DMS53 (cell line): Measurements from ENCODE around the gene CLIC1.
"Not testable (repeated sequence)": the region's sequence is repeated elsewhere in the genome, so short reads cannot be mapped to it uniquely, and the experiment has no call there.

Source experiments
- DNase-seq: peaks from one replicate; lab custom pipeline; 2025; lab: John Stamatoyannopoulos, UW

The CLIC1 gene

DNA sequence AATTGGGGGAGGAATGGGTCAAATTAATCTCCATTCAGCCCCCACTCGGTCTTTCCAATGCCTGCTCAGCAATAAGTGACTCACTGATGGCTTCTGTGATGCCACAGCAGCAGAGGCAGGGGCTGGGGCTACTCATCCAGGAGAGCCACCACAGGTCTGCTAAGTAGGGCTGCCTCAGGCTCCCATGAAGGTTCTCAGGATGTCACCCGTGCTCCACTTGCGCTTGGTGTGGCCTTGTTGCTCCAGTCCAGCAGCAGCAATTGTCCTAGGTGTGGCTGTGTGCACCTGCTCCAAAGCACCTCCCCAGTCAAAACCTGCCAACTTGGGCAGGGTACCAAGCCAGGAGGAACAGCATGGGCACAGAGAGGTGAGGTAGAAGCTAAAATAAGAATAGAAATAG lies 14.2 kb downstream of the CLIC1 start:
- no peak for DNase-seq

DNA sequence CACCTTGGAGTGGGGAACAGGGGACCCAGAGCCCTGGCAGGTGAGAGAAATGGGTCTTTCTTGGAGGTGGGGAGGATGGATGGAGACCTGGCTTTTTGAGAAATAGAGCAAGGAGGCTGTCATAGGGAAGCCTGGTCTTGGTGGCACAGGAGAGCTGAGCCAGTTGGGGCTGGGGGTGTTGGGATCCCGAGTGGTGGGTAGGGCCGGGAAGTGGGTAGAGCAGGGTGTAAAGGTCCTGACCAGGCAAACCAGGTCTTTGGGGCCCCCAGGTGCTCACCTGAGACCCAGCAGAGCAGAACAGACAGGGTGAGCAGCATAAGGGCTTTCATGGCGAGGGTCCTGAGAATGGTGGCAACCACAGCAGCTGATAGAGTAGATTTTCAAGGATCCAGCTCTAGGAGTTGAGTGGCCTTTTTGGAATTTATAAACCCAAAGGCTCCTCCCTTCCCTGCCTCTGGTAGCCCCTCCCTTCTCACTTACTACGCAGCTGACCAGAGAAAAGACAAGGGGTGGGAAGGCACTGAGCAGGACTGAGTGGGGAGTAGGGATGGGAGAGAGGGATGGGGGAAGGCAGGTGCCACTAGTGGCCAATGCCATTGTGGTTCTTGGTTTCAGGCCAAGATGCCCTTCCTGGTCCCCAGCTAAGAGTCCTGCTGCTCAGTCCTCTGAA lies 14.8 kb downstream of the CLIC1 start, which contains the start of gene LY6G6C:
TSS of gene LY6G6C (minus strand) at position 396 of the 670 bp plus-strand sequence. CDS start at position 329, 67 bp downstream.
- no peak for DNase-seq

GRCh38 chr6:31720196-31720770 lies 16.0 kb downstream of the CLIC1 start:
- no peak for DNase-seq

DNA sequence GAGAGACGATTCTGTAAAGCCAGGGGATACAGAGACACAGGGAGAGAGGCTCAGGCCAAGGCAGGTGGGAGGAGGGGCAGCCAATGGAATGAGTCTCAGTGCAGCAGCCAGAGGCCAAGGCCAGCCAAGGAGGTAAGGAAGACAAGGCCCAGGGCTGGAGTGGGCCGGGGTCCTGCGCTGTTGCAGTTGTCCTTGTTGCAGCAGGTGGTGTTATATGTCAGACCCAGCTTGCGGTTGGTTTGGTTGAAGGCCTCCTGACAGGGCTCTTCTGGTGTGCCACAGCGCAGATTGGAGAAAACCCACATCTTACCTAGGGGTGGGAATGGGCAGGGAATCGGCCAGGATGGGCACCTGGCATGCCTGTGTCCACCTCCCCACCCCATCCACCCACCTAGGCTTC lies 17.3 kb downstream of the CLIC1 start:
- DNase-seq: no peak

- peak; percentile 93 for DNase-seq
These were observed 18.1 kb downstream of the CLIC1 start for GRCh38 chr6:31718265-31718664.

- peak; percentile 34 for DNase-seq
These were observed 18.7 kb downstream of the CLIC1 start for GRCh38 chr6:31717499-31718222.

GRCh38 chr6:31715022-31715958 lies 21.0 kb downstream of the CLIC1 start, which contains the start of gene LY6G6D:
LY6G6D (plus strand) TSS chr6:31715348; CDS start chr6:31715356, 8 bp downstream.
- no peak for DNase-seq

DNA sequence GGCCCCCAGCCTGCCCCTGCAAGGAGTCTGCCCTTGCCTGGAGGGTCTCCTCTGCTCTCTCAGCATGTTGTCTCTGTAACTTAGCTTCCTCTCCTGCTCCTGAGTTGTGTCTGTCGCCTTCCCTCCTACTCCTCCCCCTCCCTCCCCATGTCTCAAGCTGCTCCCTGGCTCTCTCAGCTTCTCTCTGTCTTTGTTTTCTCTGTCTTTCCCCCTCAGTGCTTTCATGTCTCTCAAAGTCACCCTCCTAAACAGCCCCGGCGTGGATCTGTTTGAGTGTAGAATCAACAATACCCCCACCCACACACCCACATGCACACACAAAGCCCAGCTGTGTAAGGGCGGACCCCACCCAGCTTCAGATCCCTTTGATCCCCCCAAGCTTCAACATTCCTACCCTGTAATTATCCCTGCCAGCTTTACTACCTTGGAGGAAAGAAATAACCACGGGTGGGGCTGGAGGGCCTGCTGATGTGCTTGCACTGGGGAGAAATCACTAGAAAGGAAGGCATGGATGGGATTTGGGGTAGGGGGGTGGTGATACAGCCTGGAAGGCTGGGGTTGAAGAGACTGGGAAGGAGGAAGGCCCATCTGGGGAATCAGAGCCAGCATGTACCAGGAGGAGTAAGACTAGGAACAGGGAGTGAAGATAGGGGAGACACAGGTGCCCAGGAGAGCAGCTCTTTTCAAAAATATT lies 22.2 kb downstream of the CLIC1 start:
- DNase-seq: no peak

DNA sequence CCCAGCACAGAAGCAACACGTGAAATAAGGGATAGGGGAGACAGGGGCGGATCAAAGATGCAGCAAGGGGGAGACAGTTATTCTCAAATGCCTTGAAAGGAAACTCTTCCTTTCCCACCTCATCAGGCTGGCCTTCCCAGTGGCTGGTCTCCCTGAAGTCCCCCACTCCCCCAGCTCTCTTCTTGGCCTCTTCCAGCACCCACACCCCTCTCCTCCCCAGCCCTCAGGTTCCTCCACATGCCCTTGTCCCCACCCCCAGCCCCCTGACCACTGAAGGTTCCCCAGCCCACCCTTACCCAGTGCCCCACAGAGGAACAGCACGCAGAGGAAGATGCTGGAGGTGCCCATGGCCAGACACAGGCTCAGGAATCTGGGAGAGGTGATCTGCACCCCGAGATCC lies 22.9 kb downstream of the CLIC1 start:
- no peak for DNase-seq

DNA sequence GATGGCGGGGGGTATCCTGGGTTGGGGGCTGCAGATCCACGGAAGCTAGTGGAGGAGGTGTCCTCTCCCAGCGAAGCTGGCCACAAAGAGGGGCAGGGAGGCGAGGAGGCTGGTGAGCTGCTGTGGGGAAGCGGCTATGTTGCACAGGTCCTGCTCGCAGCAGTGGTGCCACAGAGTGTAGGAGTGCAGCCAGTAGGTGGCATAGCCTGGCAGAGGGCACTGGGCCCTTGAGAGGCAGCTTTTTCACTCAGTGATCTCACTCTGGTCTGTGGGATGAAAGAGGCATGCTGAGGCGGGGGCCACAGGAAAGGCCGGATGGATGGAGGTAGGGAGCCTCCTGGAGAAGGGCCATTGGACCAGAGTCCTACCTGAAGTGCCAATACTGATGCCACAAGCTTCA lies 24.0 kb downstream of the CLIC1 start:
- peak; percentile 46 for DNase-seq

GRCh38 chr6:31711233-31711632 lies 25.1 kb downstream of the CLIC1 start:
- DNase-seq: no peak

GRCh38 chr6:31710523-31711219 lies 25.7 kb downstream of the CLIC1 start:
- no peak for DNase-seq

DNA sequence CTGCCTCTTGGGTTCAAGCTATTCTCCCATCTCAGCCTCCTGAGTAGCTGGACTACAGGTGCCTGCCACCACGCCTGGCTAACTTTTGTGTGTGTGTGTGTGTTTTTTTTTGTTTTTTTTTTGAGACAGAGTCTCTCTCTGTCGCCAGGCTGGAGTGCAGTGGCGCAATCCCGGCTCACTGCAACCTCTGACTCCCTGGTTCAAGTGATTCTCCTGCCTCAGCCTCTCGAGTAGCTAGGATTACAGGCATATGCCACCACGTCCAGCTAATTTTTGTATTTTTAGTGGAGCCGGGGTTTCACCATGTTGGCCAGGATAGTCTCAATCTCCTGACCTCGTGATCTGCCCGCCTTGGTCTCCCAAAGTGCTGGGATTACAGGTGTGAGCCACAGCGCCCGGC lies 27.2 kb downstream of the CLIC1 start:
- not testable (repeated sequence) for DNase-seq

GRCh38 chr6:31708224-31708623 lies 28.1 kb downstream of the CLIC1 start:
- no peak for DNase-seq

DNA sequence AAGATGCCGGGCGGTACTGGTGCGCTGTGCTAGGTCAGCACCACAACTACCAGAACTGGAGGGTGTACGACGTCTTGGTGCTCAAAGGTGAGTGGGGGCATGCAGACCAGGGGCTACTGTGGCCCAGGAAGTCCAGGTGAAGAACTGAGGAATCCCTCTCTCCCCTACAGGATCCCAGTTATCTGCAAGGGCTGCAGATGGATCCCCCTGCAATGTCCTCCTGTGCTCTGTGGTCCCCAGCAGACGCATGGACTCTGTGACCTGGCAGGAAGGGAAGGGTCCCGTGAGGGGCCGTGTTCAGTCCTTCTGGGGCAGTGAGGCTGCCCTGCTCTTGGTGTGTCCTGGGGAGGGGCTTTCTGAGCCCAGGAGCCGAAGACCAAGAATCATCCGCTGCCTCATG lies 28.6 kb downstream of the CLIC1 start:
- DNase-seq: no peak

DNA sequence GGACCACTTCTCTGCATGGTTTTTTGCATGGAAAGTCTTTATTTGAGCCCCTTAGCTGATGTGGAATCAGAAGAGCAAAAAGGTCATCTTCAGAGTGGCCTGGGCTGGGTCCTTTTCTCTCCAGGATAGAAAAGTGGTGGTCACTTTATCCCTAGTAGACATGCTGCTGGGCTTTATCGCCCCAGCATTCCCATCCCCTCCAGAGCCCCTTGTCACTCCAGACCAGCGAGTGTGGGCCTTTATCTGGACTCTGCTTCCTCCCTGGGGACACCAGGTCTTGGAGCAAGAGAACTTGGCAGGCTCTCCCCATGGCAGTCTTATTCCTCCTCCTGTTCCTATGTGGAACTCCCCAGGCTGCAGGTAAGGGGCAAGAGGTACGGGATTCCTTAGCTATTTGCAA lies 29.7 kb downstream of the CLIC1 start, which contains the start of gene LY6G6F:
TSS of gene LY6G6F (plus strand) at position 268 of the 400 bp plus-strand sequence. CDS start at position 309, 41 bp downstream.
- DNase-seq: no peak

DNA sequence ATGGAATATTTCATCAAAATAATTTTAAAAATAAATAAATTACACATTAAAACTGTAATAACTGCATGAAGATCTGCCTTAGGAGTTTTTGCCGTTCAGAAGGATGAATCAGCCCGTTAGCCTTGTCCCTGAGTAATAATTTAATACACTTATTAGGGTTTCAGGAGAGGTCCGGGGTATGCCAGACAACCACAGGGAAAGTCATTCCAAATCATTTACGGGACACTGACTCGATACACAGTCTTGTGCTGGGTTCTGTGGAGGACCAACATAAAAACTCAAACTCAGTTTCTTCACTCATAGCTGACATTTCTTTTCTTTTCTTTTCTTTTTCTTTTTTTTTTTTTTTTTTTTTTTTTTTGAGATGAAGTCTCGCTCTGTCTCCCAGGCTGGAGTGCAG lies 30.4 kb downstream of the CLIC1 start:
- DNase-seq: no peak

GRCh38 chr6:31702819-31703716 lies 33.3 kb downstream of the CLIC1 start, which contains the start of gene ABHD16A:
ABHD16A (minus strand) TSS chr6:31703324; CDS start chr6:31703281, 43 bp downstream.
- peak; percentile 99 for DNase-seq

DNA sequence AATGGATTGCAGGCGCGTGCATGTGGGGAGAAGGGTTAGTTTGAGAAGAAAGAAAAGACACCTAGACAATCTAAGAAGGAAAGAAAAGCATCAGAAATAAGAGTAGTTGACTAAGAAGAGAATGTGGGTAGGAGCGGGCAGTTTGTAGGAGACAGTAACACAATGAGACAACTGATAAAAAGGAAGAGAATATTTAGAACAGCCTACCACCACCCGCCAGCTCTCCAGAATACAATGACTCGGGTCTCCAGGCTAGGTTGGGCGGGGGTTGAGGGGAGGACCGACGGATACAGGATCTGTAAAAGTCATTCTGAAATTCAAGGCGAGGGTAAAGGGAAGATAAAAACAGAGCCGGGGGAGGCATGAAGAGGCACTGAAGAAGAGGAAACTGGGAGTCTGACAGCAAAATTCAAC lies 33.9 kb downstream of the CLIC1 start:
- no peak for DNase-seq
